NK-92 (cell line): Measurements from ENCODE around the gene VHLL.

ENCODE experiments used
- DNase-seq: peaks from one replicate; lab custom pipeline; 2025; ENCODE audit not compliant: unreplicated experiment; lab: John Stamatoyannopoulos, UW

VHLL gene

DNA sequence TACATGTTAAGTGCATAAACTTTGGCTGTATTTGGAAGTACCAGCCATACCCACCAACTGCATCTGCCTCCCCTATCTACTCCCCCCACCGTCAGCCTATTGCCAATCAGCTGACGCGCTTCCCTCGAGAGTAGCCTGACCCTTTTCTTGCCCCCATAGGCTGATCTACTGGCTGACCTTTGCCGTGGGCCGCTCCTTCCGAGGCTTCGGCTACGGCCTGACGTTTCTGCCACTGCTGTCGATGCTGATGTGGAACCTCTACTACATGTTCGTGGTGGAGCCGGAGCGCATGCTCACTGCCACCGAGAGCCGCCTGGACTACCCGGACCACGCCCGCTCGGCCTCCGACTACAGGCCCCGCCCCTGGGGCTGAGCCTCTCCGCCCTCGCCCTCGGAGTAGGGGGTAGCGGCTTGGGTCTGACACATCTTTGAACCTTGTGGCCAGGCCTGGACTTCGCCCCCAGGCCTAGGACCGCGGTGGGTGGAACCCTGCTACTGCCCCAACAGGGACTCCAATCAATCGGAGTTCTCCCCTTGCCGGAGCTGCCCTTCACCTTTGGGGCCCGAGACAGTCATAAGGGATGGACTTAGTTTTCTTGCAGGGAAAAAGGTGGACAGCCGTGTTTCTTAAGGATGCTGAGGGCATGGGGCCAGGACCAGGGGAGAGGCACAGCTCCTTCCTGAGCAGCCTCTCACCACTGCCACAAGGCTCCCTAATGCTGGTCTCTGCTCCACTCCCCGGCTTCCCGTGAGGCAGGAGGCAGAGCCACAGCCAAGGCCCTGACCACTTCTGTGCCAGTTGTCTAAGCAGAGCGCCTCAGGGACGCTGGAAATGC, 7.7 kb downstream of the VHLL start:
- no peak for DNase-seq

DNA sequence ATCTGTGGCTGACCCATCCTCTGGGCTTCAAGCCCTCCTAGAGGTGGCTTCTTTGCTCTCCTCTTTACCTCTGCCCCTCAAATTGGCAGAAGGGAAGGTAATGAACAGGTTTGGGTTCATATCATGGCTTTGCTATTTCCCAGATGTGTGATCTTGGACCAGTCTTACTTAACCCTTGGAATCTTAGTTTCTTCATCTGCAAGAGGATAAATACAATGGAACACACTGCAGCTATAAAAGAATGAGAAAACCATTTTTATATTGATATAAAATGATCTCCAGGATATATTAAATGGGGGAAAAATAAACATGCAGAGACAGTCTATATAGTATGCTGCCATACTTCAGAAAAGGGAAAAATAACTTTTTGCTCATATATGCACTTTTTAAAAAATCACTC, 9.2 kb downstream of the VHLL start:
- no peak for DNase-seq

DNA sequence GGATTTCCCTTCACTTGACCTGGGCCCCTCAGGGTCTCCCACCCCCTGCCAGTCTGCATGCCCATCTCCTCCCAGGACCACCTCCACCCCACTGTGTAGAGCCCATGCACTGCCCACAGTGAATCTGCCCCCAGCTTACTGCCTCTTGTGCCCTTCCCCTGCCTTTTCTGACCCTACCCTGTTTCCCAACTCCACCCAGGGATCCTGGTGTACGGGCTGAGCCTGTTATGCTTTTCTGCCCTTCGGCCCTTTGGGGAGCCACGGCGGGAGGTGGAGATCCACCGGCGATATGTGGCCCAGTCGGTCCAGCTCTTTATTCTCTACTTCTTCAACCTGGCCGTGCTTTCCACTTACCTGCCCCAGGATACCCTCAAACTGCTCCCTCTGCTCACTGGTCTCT, 13.0 kb downstream of the VHLL start:
- DNase-seq: no peak

GRCh38 chr1:156285437-156285836, 13.7 kb downstream of the VHLL start:
- no peak for DNase-seq

- DNase-seq: no peak
Observed at GRCh38 chr1:156284757-156285156, 14.3 kb downstream of the VHLL start.

DNA sequence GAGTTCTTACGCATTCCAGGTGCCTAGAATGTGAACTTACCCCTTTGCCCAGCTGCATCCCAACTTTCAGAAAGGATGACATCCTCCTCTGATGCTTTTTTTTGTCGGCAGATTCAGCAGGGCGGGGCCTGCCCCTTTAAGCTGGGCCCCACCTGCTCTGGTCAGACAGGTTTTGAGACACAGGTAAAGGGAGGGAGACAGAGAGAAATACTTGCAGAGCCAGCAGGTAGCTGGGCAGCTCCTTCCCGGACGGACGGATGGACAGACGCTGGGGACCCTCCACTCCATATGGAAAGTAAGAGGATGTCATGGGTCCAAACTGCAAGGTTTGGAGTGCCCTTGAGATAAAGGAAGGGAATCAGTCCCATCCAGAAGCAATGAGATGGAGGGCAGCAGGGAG, 15.0 kb downstream of the VHLL start, which contains the start of gene TMEM79:
Gene TMEM79, plus strand, starts transcription at position 214 of the 400 bp plus-strand sequence. CDS start 902 bp downstream, outside the sequence.
- no peak for DNase-seq

GRCh38 chr1:156283521-156283920, 15.6 kb downstream of the VHLL start:
- DNase-seq: no peak

GRCh38 chr1:156282479-156283222, 16.5 kb downstream of the VHLL start, which contains the start of gene SMG5:
SMG5 (minus strand) TSS chr1:156282825; CDS start chr1:156282680, 145 bp downstream.
- peak; percentile 76 for DNase-seq

DNA sequence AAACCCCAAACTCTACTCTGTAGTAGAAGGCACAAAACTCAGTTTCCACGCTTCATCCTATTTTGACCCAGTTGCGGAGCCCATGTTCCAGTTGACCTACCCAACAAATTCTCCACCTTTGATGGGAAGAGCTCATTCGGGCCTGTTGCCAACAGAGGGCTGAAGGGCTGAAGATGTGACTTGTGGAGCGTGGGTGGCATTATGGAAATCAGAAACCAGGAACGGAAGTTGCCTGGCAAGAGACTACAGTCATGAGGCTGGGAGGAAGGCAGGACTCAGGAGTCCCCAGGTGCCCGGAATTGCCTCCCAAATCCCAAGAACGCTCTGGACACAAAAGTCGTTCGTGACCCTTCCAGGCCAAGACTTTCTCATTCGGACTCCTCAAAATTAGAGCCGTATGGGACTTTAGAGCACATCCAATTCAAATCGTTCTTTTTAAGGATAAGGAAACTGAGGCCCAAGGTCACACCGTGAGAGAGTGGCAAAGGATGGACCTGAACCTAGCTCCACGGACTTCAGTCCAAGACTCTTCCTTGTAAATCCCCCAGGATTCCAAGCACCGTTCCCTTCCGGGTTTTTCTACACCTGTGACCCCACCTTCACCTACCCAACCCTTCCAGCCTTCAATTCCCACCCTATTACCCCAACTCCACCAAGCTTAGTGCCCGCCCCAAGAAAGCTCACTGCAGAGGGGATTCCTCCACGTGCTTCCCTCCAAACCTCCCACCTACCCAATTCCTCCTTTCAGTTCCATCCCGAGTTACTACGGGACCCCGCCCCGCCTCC, 17.2 kb downstream of the VHLL start:
- DNase-seq: no peak

- no peak for DNase-seq
Observed at GRCh38 chr1:156281281-156281680, 17.8 kb downstream of the VHLL start.

GRCh38 chr1:156279837-156280236, 19.3 kb downstream of the VHLL start:
- DNase-seq: no peak

DNA sequence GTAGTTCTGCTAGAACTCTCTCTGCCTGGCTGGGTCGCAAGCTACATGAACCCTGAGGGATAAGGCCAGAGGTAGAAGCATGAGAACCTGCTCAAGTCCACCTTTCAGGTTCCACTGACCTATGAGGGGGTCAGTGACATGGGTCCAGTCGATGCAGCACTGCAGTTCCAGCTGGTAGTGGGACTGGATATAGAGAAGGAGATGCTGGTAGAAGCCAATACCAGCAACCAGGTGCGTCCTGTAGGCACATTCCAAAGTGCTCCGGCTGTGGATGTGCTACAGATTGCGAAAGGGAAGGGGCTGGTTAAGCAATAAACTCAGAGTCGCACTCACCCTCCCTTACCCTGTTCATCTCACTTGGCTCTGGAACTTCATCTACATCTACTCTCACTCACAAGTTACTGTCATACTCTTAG, 22.1 kb downstream of the VHLL start:
- DNase-seq: no peak

GRCh38 chr1:156276532-156276931, 22.6 kb downstream of the VHLL start:
- no peak for DNase-seq

DNA sequence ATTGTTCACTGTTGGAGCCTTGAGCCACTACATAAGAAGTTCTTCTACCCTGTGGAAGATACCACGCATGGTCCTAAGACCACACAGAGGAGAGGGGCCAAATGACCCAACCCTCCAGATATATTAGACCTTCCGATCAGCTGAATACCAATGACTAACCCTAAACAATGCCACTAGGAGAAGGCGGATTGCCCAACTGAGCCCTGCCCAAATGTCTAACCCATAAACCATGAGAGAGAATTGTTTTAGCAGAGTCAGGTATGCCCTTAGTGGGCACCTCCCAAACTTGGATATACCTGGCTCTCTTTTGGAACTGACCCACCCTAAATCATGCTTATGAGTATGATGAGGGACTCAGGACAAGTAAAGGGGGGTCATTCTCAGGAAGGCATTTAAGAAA, 28.8 kb downstream of the VHLL start:
- no peak for DNase-seq

DNA sequence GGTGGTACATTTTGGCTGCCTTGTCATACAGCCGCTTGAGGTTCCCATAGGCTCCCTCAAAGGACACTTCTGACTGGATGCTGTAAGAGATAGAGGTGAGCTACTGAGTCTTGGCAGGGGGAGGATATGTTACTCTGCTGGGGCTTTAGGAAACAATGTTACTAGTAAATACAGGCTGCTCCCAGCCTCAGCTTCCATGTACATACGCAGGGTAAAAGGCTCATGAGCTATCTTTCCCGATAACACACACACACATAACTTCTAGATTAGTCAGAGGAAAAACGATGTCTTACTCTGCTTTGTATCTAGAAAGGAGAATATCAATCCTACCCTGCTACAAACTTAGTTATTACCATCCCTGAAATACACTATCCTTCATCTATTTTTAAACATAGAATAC, 30.8 kb downstream of the VHLL start:
- no peak for DNase-seq

DNA sequence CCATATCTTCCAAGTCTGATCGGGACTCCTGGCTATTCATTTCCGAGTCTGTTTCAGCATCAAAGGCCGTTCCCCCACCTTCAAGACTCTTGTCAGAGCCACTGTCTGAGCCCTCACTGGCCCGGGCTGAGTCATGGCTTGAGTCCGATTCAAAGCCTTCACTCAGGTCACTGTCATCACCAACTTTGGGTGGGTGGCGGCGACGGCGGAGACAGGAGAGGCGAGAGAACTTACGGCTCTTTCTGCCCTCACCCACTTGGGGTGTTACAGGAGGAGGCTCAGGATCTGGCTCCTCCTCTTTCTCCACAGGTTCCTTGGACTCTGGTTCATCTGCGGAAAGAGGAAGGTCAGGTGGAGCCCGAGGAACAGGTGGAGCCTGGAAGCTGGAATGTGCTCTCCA, 33.1 kb downstream of the VHLL start:
- DNase-seq: no peak

DNA sequence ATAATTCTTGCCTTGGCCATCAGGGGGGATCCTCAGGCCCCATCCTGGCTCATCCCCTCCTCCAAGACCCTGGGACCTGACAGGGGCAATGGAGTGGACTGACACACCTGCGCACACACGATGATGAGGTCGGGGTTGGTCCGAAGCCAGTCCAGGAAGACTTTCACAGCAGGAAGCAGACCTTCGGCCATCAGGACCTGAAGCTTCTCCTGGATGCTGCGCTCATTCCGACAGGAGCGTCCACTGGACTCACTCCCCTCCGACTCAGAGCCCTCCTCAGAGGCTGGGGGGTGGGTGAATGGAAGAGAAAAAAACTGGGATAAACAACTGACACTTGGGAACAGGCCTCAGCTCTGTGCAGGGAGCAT, 35.8 kb downstream of the VHLL start:
- DNase-seq: no peak

DNA sequence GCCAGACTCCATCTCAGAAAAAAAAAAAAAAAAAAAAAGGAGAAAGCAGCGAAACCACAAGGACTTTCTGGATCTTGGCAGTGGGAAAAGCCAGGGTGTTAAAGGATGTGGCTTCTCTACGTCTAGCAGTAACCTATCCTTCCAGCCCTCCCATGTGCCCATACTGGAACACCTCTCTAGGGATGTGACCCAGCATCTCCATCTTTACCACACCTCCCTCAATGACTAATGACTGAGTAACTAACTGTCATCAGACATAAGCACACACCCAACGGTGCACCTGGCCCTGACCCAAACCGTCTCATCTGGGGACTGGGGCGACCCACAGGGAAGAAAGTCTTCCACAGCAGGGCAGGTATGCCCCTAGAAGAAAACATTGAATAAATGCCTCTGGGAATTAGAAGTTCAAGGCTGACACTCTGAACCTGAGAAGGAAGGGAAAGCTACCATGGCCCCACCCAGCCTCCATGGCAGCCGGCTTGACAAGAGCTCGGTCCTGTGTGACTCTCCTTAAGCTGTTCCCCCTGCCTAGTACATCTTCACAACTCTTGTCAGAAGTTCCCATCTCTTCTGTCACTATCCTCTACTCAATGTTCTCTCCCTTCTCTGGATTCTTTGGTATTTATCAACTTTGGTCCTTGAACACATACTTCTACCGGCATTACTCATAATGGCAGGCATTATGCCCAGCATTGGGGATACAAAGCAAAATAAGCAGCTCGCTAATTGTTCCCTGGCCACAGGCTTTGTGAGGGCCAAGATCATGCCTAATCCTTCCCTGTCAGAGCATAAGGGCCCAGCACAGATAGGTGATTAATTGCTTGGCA, 36.4 kb downstream of the VHLL start:
- DNase-seq: no peak

- DNase-seq: no peak
Observed at GRCh38 chr1:156260896-156261295, 38.2 kb downstream of the VHLL start.

GRCh38 chr1:156259805-156260204, 39.3 kb downstream of the VHLL start:
- DNase-seq: no peak

- DNase-seq: no peak
Observed at GRCh38 chr1:156258859-156259258, 40.2 kb downstream of the VHLL start.
